PC-9 (cell line): Measurements from ENCODE around the gene ANKRD10.

Source experiments
- CTCF ChIP-seq: fragments of 200-600 bp; sonication (generic); conservative IDR thresholded peaks from 2 replicates; pipeline ENCODE4 v1.6.1; 2017; ENCODE audit warnings: mixed run types, antibody characterized with exemption, mild to moderate bottlenecking, moderate library complexity
- EZH2 ChIP-seq: fragments of 200-600 bp; sonication (generic); IDR thresholded peaks from 2 replicates; pipeline ENCODE4 v1.8.0; 2017; ENCODE audit warnings: antibody characterized with exemption, low read depth

- TF ChIP-seq CTCF (no peak), EZH2 (no peak)
These were observed 48.7 kb upstream of the ANKRD10 start for GRCh38 chr13:110963554-110963970.
